ENCODE data around the gene EIF4G1. TPM values are rescaled to one million over a fixed set of nuclear protein-coding genes. Genes with fewer than 3 reads are reported as not detected.

EIF4G1 gene
- total and polyA plus RNA-seq, 8 donors = 118 to 207 (median 174) TPM

DNA sequence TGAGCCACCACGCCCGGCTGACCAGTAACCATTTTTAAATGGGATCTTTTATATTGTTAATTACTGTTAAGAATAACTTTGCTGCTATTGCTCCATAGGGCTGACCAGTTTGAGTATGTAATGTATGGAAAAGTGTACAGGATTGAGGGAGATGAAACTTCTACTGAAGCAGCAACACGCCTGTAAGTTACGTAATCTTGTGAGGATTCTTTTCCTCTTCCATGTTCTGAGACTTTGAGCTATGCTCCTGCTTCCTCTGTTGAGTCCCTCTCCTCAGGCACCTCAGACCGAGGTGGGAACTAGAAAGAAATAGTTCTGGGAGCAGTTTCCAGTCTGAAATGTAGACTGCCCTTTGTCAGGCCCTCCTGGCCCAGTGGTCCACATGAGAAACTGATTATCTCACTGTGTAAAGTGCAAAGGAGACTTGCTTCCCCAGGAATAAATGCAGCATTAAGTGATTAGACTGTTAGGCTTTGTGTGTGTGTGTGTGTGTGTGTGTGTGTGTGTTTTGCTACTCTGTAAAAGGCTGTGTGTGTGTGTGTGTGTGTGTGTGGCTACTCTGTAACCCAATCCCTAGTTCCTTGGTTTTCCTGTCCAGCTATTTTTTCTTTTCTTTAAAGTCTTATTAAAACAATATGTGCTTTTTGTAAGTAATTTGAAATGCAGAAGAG lies 52.3 kb downstream of the EIF4G1 start:
- TF ChIP-seq, protein P1, sequence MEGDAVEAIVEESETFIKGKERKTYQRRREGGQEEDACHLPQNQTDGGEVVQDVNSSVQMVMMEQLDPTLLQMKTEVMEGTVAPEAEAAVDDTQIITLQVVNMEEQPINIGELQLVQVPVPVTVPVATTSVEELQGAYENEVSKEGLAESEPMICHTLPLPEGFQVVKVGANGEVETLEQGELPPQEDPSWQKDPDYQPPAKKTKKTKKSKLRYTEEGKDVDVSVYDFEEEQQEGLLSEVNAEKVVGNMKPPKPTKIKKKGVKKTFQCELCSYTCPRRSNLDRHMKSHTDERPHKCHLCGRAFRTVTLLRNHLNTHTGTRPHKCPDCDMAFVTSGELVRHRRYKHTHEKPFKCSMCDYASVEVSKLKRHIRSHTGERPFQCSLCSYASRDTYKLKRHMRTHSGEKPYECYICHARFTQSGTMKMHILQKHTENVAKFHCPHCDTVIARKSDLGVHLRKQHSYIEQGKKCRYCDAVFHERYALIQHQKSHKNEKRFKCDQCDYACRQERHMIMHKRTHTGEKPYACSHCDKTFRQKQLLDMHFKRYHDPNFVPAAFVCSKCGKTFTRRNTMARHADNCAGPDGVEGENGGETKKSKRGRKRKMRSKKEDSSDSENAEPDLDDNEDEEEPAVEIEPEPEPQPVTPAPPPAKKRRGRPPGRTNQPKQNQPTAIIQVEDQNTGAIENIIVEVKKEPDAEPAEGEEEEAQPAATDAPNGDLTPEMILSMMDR (IDR thresholded peaks at IDR 0.05) = no peak
- FAIRE-seq = no peak
- WGBS, 2 donors = 73 to 76% methylated on average over 5 of the region's 5 CpGs

DNA sequence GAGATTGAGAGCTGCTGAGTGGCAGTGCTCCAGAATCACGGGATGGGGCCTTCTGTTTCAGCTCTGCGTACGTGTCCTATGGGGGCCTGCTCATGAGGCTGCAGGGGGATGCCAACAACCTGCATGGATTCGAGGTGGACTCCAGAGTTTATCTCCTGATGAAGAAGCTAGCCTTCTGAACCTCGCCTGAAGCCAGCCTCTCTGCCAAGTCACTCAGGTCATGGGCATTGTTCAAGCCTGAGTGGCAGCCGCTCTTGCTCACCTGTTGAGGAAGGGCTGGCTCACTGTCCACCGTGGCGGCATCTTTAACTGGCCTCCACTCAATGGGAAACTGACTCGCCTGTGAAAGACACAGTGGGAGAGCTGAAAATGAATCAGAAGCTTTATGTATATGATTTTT lies 53.7 kb downstream of the EIF4G1 start:
- intact Hi-C loops (cut with DNase I) = no loop called here
- peaks cover 0 to 8% (median 4%) of the 10 kb centered on the region in 3 donors for H3K36me3 ChIP-seq
- TF ChIP-seq, protein P1 (IDR thresholded peaks at IDR 0.05) = no peak

More for the DNA sequence above, 52.3 kb downstream of the EIF4G1 start:
- intact Hi-C loops (cut with DNase I) = no loop called here
- ATAC-seq (no peak), DNase-seq (no peak)
- H3K4me3 ChIP-seq = no peak overlapping the region
- no peak overlapping the region for H3K27ac ChIP-seq
- H3K27me3 ChIP-seq = no peaks in the 10 kb centered on the region
- peaks cover 0 to 8% (median 4%) of the 10 kb centered on the region in 3 donors for H3K36me3 ChIP-seq
- no peaks in the 10 kb centered on the region for H3K9me3 ChIP-seq
- peaks cover 1 to 15% (median 2%) of the 10 kb centered on the region in 3 donors for H3K4me1 ChIP-seq

DNA sequence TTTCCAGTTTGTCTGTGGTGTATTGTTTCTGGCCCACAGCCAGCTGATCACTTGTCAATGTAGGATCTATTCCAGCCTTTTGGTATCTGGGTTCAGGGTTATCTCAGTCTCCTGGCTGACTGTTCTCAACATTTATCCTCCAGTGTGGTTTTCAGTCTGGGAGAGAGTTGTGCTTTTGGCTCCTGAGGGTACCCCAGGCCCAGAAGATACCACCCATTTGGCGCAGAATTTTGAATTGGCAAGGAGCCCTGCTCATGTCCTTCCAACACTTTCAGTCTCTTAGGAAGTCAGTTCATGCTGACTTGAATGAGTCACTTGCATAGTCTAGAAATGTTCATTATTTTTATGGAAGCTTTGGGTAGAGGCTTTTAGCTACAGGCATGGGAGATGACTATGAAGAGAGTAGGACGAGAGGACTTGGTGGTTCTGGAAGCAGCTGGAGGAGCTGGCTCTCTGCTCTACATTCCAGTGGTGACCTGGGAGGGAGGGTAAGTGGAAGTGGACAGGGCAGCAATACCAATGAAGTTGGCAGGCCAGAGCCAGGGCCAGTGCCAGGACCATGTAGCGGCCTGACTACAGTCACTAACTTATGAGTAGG lies 54.3 kb downstream of the EIF4G1 start:
- Histone ChIP-seq H3K27me3 (no peaks in the 10 kb centered on the region), H3K27ac (no peak overlapping the region), H3K9me3 (no peaks in the 10 kb centered on the region), H3K4me1 (peaks cover 4 to 21% (median 7%) of the 10 kb centered on the region in 3 donors), H3K36me3 (peaks cover 0 to 8% (median 4%) of the 10 kb centered on the region in 3 donors), H3K4me3 (no peak overlapping the region)
- DNase-seq = peak in 1 of 6 donors; percentile 32
- TF ChIP-seq, protein P1 (IDR thresholded peaks at IDR 0.05) = no peak
- no peak for FAIRE-seq
- 43 to 45% methylated on average over 3 of the region's 3 CpGs for whole genome bisulfite sequencing, 2 donors
- intact Hi-C loops (cut with DNase I) = no loop called here
- ATAC-seq = peak in 2 of 4 donors; percentile 3 to 8

More for the DNA sequence above, 53.7 kb downstream of the EIF4G1 start:
- no peaks in the 10 kb centered on the region for H3K9me3 ChIP-seq
- FAIRE-seq = no peak
- WGBS, 2 donors = 82 to 83% methylated on average over 9 of the region's 9 CpGs
- peaks cover 4 to 21% (median 7%) of the 10 kb centered on the region in 3 donors for H3K4me1 ChIP-seq
- no peaks in the 10 kb centered on the region for H3K27me3 ChIP-seq
- ATAC-seq = no peak
- H3K27ac ChIP-seq = no peak overlapping the region
- H3K4me3 ChIP-seq = no peak overlapping the region
- no peak for DNase-seq

DNA sequence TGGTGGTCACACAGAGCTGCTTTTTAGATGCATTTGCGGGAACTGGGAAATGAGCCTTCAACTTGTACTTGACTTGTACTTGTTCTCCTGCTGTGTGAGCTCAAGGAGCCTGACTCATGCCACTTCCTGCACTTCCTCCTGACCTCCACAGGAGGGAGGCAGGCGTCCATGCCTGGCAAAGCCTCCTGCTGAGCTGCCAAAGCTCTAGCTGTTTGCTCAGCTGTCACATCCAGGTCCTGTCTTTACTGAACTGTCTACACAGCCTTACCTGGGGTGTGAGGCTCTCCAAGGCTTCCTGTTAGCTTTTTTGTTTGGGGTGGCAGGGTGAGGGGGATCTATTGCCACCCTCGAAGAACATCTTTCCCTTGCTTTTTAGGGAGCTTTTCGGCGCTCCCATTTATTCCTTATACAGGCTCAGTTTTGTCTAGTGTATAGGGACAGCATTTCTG lies 57.2 kb downstream of the EIF4G1 start:
- Histone ChIP-seq H3K9me3 (no peaks in the 10 kb centered on the region), H3K36me3 (peaks cover 0 to 4% (median 3%) of the 10 kb centered on the region in 3 donors), H3K4me3 (no peak overlapping the region), H3K4me1 (peaks cover 4 to 11% (median 7%) of the 10 kb centered on the region in 3 donors), H3K27me3 (no peaks in the 10 kb centered on the region), H3K27ac (peak overlapping the region in 2 of 4 donors; percentile 4 to 37)
- WGBS, 2 donors = 24 to 26% methylated on average over 5 of the region's 5 CpGs
- TF ChIP-seq, protein P1 (IDR thresholded peaks at IDR 0.05) = peak; percentile 90 to 95 (median 94)
- DNase-seq (peak; percentile 72 to 95 (median 90)), FAIRE-seq (no peak), ATAC-seq (peak; percentile 97 to 99 (median 98))
- intact Hi-C loops (cut with DNase I) = loop anchor here in 1 of 3 donors (5.0 kb wide), 1 partner anchor 171 kb away; no protein-coding TSS in a partner anchor
